IMR-90 (cell line): ENCODE data around the gene ADAMTS16. TPM values are rescaled to one million over a fixed set of nuclear protein-coding genes. Genes with fewer than 3 reads are reported as not detected.

Source experiments
- ATAC-seq: fragments of 200-7000 bp; cut with Tn5 transposase; 2 replicates; pipeline ENCODE4 v1.9.1; 2020; ENCODE audit warnings: low read depth, mild to moderate bottlenecking, moderate library complexity
- BruUV-seq: library from RNA; stranded (reverse); fragments of 400-500 nt; replicated peaks from 2 replicates; lab custom pipeline; 2021; lab: Mats Ljungman, UMichigan
- CTCF ChIA-PET: fragments of 300-600 bp; formaldehyde crosslinking; extraction: SDS; loops from one replicate; lab custom pipeline; 2021; ENCODE audit warnings: antibody characterized with exemption; lab: Yijun Ruan, JAX
- POLR2A ChIA-PET: fragments of 300-600 bp; sonication (Branson Sonifier 250); formaldehyde crosslinking; loops from one replicate; lab custom pipeline; 2022; ENCODE audit warnings: antibody characterized with exemption; ENCODE audit not compliant: unreplicated experiment; lab: Charles Lee
- DNase-seq: peaks from one replicate; pipeline ENCODE4 v3.0.0; 2013
- H2AFZ ChIP-seq: replicated peaks from 2 replicates; pipeline ENCODE3; 2013; ENCODE audit warnings: low read length, mild to moderate bottlenecking; ENCODE audit not compliant: poor library complexity
- H2AK5ac ChIP-seq: 2 replicates; pipeline ENCODE4 v1.6.1; 2013; ENCODE audit warnings: low read depth, low read length, inconsistent platforms
- H2AK9ac ChIP-seq: replicated peaks from 2 replicates; pipeline ENCODE3; 2013; ENCODE audit warnings: mild to moderate bottlenecking, low read depth, low read length, moderate library complexity; ENCODE audit not compliant: poor library complexity
- H2BK120ac ChIP-seq: 2 replicates; pipeline ENCODE4 v1.6.1; 2013; ENCODE audit warnings: low read depth, low read length, inconsistent platforms
- H2BK15ac ChIP-seq: 3 replicates; pipeline ENCODE4 v1.6.1; 2013; ENCODE audit warnings: low read depth, low read length, inconsistent platforms
- H2BK20ac ChIP-seq: 2 replicates; pipeline ENCODE4 v1.6.1; 2013; ENCODE audit warnings: low read depth, mild to moderate bottlenecking, inconsistent platforms, low read length, moderate library complexity
- H2BK5ac ChIP-seq: 2 replicates; pipeline ENCODE4 v1.6.1; 2013; ENCODE audit warnings: mild to moderate bottlenecking, low read depth, low read length, inconsistent platforms; ENCODE audit not compliant: poor library complexity, severe bottlenecking
- H3K14ac ChIP-seq: replicated peaks from 2 replicates; pipeline ENCODE4 v1.6.1; 2013; ENCODE audit warnings: low read depth, low read length, inconsistent platforms
- H3K18ac ChIP-seq: 2 replicates; pipeline ENCODE4 v1.6.1; 2013; ENCODE audit warnings: low read depth, low read length, control low read depth
- H3K23ac ChIP-seq: 2 replicates; pipeline ENCODE4 v1.6.1; 2013; ENCODE audit warnings: low read depth, low read length, inconsistent platforms
- H3K27ac ChIP-seq: 2 replicates; pipeline ENCODE4 v1.5.1; 2013; ENCODE audit warnings: mild to moderate bottlenecking, control low read depth, low read length; ENCODE audit not compliant: insufficient read depth
- H3K27me3 ChIP-seq: 2 replicates; pipeline ENCODE4 v1.6.1; 2013; ENCODE audit warnings: low read length; ENCODE audit not compliant: control insufficient read depth, insufficient read depth
- H3K36me3 ChIP-seq: 2 replicates; pipeline ENCODE4 v1.6.1; 2013; ENCODE audit warnings: low read length, mixed read lengths; ENCODE audit not compliant: control insufficient read depth, insufficient read depth
- H3K4ac ChIP-seq: 2 replicates; pipeline ENCODE4 v1.6.1; 2013; ENCODE audit warnings: low read depth, low read length, inconsistent platforms
- H3K4me1 ChIP-seq: 2 replicates; pipeline ENCODE4 v1.6.1; 2013; ENCODE audit warnings: low read length, mixed read lengths; ENCODE audit not compliant: control insufficient read depth, insufficient read depth
- H3K4me2 ChIP-seq: 2 replicates; pipeline ENCODE4 v1.6.1; 2013; ENCODE audit warnings: low read depth, mild to moderate bottlenecking, control low read depth, low read length, moderate library complexity
- H3K4me3 ChIP-seq: 2 replicates; pipeline ENCODE4 v1.5.1; 2013; ENCODE audit warnings: low read depth, mild to moderate bottlenecking, control low read depth, low read length, moderate library complexity; ENCODE audit not compliant: insufficient read depth
- H3K56ac ChIP-seq: 2 replicates; pipeline ENCODE4 v1.6.1; 2013; ENCODE audit warnings: low read length, inconsistent platforms; ENCODE audit not compliant: insufficient read depth; ENCODE audit errors: extremely low read depth
- H3K79me1 ChIP-seq, 2 experiments: 2 replicates each; pipeline ENCODE4 v1.6.1; 2013; ENCODE audit warnings: low read length in 2 of 2, inconsistent platforms in 1 of 2, low read depth in 1 of 2
- H3K9ac ChIP-seq: 2 replicates; pipeline ENCODE4 v1.6.1; 2013; ENCODE audit warnings: low read depth, low read length, control low read depth
- H3K9me1 ChIP-seq: 2 replicates; pipeline ENCODE4 v1.6.1; 2013; ENCODE audit warnings: low read length, inconsistent platforms; ENCODE audit not compliant: insufficient read depth
- H3K9me3 ChIP-seq: 2 replicates; pipeline ENCODE4 v1.6.1; 2013; ENCODE audit warnings: low read length; ENCODE audit not compliant: control insufficient read depth, insufficient read depth
- H4K20me1 ChIP-seq: 2 replicates; pipeline ENCODE4 v1.6.1; 2013; ENCODE audit warnings: low read length, inconsistent platforms; ENCODE audit not compliant: insufficient read depth
- H4K5ac ChIP-seq: 2 replicates; pipeline ENCODE4 v1.6.1; 2013; ENCODE audit warnings: mild to moderate bottlenecking, low read depth, low read length, control low read depth
- H4K8ac ChIP-seq, 2 experiments: 2 replicates each; pipeline ENCODE4 v1.6.1; 2013; ENCODE audit warnings: low read depth in 2 of 2, low read length in 2 of 2, control low read depth in 1 of 2, inconsistent platforms in 1 of 2
- H4K91ac ChIP-seq: 2 replicates; pipeline ENCODE4 v1.6.1; 2013; ENCODE audit warnings: low read depth, low read length, inconsistent platforms; ENCODE audit not compliant: insufficient read depth
- BHLHE40 ChIP-seq: fragments of 150-350 bp; IDR thresholded peaks from 2 replicates; pipeline ENCODE4 v1.6.1; 2016; ENCODE audit warnings: mild to moderate bottlenecking, low read depth, low read length
- CEBPB ChIP-seq: IDR thresholded peaks from 2 replicates; pipeline ENCODE4 v1.6.1; 2012; ENCODE audit warnings: low read depth, low read length, improper control_type of control experiment
- CHD1 ChIP-seq: IDR thresholded peaks from 2 replicates; pipeline ENCODE4 v1.6.1; 2012; ENCODE audit warnings: low read depth, low read length, improper control_type of control experiment
- FOS ChIP-seq: fragments of 150-350 bp; IDR thresholded peaks from 2 replicates; pipeline ENCODE4 v1.6.1; 2016; ENCODE audit warnings: low read depth, low read length
- MAFK ChIP-seq: IDR thresholded peaks from 2 replicates; pipeline ENCODE4 v1.6.1; 2012; ENCODE audit warnings: low read depth, low read length, improper control_type of control experiment
- MAZ ChIP-seq: IDR thresholded peaks from 2 replicates; pipeline ENCODE4 v1.6.1; 2012; ENCODE audit warnings: low read depth, mild to moderate bottlenecking, low read length, improper control_type of control experiment, moderate library complexity, borderline replicate concordance
- MXI1 ChIP-seq: IDR thresholded peaks from 2 replicates; pipeline ENCODE4 v1.6.1; 2012; ENCODE audit warnings: low read depth, mild to moderate bottlenecking, low read length, moderate library complexity, borderline replicate concordance
- NFE2L2 ChIP-seq: fragments of 150-350 bp; IDR thresholded peaks from 2 replicates; pipeline ENCODE4 v1.6.1; 2016; ENCODE audit warnings: low read depth, mild to moderate bottlenecking, low read length
- POLR2A ChIP-seq: IDR thresholded peaks from 2 replicates; pipeline ENCODE4 v1.6.1; 2012; ENCODE audit warnings: mild to moderate bottlenecking, low read depth, low read length
- RAD21 ChIP-seq: IDR thresholded peaks from 2 replicates; pipeline ENCODE4 v1.6.1; 2012; ENCODE audit warnings: low read length, improper control_type of control experiment
- RCOR1 ChIP-seq: IDR thresholded peaks from 2 replicates; pipeline ENCODE4 v1.6.1; 2012; ENCODE audit warnings: mild to moderate bottlenecking, low read length, improper control_type of control experiment; ENCODE audit not compliant: insufficient replicate concordance
- RFX5 ChIP-seq: IDR thresholded peaks from 2 replicates; pipeline ENCODE4 v1.8.0; 2012; ENCODE audit warnings: low read depth, mild to moderate bottlenecking, low read length, moderate library complexity
- SMC3 ChIP-seq: fragments of 150-350 bp; IDR thresholded peaks from 2 replicates; pipeline ENCODE4 v1.6.1; 2016; ENCODE audit warnings: low read depth, mild to moderate bottlenecking, antibody characterized with exemption, low read length, moderate library complexity
- dilution Hi-C: fragments of 300-500 bp; cut with HindIII; formaldehyde crosslinking; loops from one replicate; pipeline ENCODE4 v1.14.3; 2018; ENCODE audit warnings: low sequenced_read_pairs; ENCODE audit not compliant: unreplicated experiment
- in situ Hi-C: fragments of 300-500 bp; cut with MboI; formaldehyde crosslinking; loops from 3 replicates; pipeline ENCODE4 v1.14.3; 2019; ENCODE audit warnings: low sequenced_read_pairs, inconsistent platforms, mixed read lengths
- intact Hi-C: fragments of 100-400 bp; cut with micrococcal nuclease; formaldehyde crosslinking; loops from 2 replicates; pipeline ENCODE4 v1.10.0; 2022
- polyA plus RNA-seq, 3 experiments: library from polyadenylated mRNA; depleted of rRNA; stranded (reverse); fragments of >200 nt; gene quantifications; 2 replicates each; pipeline ENCODE4 v1.2.3, GENCODE V29; 2012; ENCODE audit warnings: low replicate concordance in 1 of 3
- total RNA-seq: library from RNA; depleted of rRNA; stranded (reverse); fragments of >200 nt; gene quantifications from 2 replicates; pipeline ENCODE4 v1.2.3, GENCODE V29; 2012
- TF ChIP-seq, protein P1 (sequence below): fragments of 150-350 bp; IDR thresholded peaks from 2 replicates; pipeline ENCODE4 v1.6.1; 2016; ENCODE audit warnings: low read depth, mild to moderate bottlenecking, low read length, moderate library complexity, borderline replicate concordance
- TF ChIP-seq, protein P2 (sequence below): conservative IDR thresholded peaks from 2 replicates; pipeline ENCODE4 v1.5.1; 2012; ENCODE audit warnings: mild to moderate bottlenecking, low read depth, low read length, improper control_type of control experiment
- TF ChIP-seq, protein P3 (sequence below): fragments of 150-350 bp; IDR thresholded peaks from 2 replicates; pipeline ENCODE4 v1.6.1; 2017; ENCODE audit warnings: mild to moderate bottlenecking, antibody characterized with exemption, low read length, low read depth

Gene ADAMTS16
- total and polyA plus RNA-seq, 2 of the 4 experiments (the other 2 are of a cell fraction), result 0.09 to 0.18 TPM

DNA sequence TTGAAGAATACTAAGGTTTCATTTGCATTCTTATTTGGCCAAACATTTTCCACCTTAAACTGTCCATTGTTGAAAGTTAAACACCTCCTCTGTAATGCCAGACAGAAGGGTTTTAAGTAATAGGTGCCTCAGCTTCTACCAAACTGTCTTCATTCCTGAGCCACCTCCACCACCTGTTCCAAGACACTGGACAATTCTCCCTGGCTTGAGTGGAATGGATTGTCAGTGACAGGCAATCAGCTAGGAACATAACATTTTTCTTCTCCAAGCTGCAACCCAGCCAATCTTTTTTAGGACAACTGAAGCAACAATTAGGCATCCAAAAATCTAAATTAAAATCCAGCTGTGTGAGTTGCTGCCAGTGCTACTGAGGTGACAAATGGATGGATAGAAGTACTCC lies 208.4 kb downstream of the ADAMTS16 start:
- Histone ChIP-seq H2BK15ac (no peak overlapping the region), H4K5ac (no peak overlapping the region), H3K4me3 (no peak overlapping the region), H3K4ac (no peak overlapping the region), H3K27me3 (no peaks in the 10 kb centered on the region), H3K4me1 (no peaks in the 10 kb centered on the region), H2AK9ac (no peak overlapping the region), H3K18ac (no peak overlapping the region), H4K20me1 (no peaks in the 10 kb centered on the region), H4K8ac (no peak overlapping the region), H3K27ac (no peak overlapping the region), H3K14ac (no peak overlapping the region), H3K9ac (no peak overlapping the region), H3K79me1 (no peaks in the 10 kb centered on the region), H3K23ac (no peak overlapping the region), H4K91ac (no peak overlapping the region), H2AFZ (no peak overlapping the region), H3K36me3 (no peaks in the 10 kb centered on the region), H2BK20ac (no peak overlapping the region), H2AK5ac (no peak overlapping the region), H3K4me2 (no peak overlapping the region), H2BK5ac (no peak overlapping the region), H2BK120ac (no peak overlapping the region), H3K9me3 (peaks cover 11% of the 10 kb centered on the region), H3K56ac (no peak overlapping the region), H3K9me1 (peaks cover 2% of the 10 kb centered on the region; the same call in 1 of the 2 replicates)
- dilution Hi-C loops (no loop called here), intact Hi-C loops (no loop called here), in situ Hi-C loops (no loop called here)
- BruUV-seq, result no TSS peak
- CTCF ChIA-PET, result no interaction called here
- no peak for DNase-seq
- POLR2A ChIA-PET, result no interaction called here
- TF ChIP-seq, protein P1, sequence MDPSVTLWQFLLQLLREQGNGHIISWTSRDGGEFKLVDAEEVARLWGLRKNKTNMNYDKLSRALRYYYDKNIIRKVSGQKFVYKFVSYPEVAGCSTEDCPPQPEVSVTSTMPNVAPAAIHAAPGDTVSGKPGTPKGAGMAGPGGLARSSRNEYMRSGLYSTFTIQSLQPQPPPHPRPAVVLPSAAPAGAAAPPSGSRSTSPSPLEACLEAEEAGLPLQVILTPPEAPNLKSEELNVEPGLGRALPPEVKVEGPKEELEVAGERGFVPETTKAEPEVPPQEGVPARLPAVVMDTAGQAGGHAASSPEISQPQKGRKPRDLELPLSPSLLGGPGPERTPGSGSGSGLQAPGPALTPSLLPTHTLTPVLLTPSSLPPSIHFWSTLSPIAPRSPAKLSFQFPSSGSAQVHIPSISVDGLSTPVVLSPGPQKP, result no peak
- TF ChIP-seq CEBPB (no peak), RAD21 (no peak), RFX5 (no peak), RCOR1 (no peak), FOS (no peak), SMC3 (no peak), MAZ (no peak), POLR2A (no peak), BHLHE40 (no peak), CHD1 (no peak), MXI1 (no peak), NFE2L2 (no peak), MAFK (no peak)
- TF ChIP-seq, protein P2, sequence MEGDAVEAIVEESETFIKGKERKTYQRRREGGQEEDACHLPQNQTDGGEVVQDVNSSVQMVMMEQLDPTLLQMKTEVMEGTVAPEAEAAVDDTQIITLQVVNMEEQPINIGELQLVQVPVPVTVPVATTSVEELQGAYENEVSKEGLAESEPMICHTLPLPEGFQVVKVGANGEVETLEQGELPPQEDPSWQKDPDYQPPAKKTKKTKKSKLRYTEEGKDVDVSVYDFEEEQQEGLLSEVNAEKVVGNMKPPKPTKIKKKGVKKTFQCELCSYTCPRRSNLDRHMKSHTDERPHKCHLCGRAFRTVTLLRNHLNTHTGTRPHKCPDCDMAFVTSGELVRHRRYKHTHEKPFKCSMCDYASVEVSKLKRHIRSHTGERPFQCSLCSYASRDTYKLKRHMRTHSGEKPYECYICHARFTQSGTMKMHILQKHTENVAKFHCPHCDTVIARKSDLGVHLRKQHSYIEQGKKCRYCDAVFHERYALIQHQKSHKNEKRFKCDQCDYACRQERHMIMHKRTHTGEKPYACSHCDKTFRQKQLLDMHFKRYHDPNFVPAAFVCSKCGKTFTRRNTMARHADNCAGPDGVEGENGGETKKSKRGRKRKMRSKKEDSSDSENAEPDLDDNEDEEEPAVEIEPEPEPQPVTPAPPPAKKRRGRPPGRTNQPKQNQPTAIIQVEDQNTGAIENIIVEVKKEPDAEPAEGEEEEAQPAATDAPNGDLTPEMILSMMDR, result no peak
- TF ChIP-seq, protein P3, sequence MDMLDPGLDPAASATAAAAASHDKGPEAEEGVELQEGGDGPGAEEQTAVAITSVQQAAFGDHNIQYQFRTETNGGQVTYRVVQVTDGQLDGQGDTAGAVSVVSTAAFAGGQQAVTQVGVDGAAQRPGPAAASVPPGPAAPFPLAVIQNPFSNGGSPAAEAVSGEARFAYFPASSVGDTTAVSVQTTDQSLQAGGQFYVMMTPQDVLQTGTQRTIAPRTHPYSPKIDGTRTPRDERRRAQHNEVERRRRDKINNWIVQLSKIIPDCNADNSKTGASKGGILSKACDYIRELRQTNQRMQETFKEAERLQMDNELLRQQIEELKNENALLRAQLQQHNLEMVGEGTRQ, result no peak
- no peak for ATAC-seq
